ENCODE results near the gene TMPRSS2.
"Not testable (repeated sequence)": the region's sequence is repeated elsewhere in the genome, so short reads cannot be mapped to it uniquely, and the experiment has no call there.

Gene TMPRSS2

DNA sequence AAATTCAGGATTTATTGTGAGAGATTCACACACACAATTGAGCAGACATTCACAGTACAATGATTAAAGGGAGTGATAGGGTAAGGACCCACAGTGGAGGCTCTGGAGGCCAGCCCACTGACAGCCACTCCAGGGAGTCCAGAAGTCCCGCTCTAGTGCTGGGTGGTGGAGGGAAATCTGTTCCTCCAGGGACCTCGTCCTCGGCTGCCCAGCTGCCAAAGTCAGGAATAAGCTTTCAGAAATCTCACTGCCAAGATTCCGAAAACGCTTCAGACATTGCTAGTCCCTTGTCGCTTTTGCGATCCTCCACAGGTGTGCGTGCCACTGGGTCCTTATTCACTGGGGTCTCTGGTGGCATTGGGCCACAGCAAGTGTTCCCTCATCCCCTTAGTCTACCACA is 79.6 kb downstream of the TMPRSS2 start:
- in situ Hi-C loops (cut with MboI; ENCODE audit: low sequenced_read_pairs) = no loop called here

DNA sequence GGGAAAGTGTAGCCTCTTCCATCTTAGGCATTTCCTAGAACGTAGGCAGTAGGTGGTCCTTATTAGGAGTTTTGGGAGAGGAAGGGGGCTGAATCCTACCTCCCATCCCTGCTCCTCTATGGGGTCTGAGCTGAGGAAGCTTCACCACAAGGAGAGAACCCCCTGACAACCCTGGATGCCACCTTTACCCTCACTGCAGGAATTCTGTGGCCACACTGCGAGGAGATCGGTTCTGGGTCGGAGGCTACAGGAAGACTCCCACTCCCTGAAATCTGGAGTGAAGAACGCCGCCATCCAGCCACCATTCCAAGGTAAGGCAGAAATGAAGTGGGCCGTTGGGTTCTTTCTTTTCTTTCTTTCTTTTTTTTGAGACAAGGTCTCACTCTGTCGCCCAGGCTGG is 80.4 kb downstream of the TMPRSS2 start:
- in situ Hi-C loops (cut with MboI; ENCODE audit: low sequenced_read_pairs) = no loop called here

DNA sequence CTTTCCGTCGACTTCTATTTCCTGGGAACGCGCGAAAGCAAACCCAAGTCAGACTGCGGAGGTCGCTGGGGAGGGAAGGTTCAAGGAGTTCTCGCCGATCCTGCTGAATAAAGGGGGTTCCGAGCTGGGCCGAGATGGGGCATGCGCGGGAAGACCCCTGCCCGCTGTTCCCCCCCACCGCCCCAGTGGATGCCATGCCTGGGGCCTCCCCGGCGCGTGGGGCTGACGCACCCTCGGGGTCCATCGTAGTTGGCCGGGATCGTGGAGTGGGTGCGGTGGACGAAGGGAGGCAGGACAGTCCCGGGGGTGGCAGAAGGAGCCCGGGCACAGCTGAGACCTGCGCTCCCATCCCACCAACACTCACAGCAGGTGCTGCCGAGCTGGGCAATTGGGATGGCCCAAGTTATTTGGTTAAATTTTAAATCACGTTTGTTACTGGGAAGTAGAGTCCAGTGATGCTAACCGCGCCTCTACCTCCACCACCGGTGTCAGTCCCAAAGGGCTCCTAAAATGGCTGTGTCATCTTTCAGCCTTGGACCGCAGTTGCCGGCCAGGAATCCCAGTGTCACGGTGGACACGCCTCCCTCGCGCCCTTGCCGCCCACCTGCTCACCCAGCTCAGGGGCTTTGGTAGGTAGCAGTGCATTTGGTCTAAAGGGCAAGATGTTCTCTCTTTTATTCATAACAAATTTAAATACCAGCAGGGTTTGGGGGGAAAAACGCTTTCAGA is 81.1 kb downstream of the TMPRSS2 start:
- in situ Hi-C loops (cut with MboI; ENCODE audit: low sequenced_read_pairs) = no loop called here

DNA sequence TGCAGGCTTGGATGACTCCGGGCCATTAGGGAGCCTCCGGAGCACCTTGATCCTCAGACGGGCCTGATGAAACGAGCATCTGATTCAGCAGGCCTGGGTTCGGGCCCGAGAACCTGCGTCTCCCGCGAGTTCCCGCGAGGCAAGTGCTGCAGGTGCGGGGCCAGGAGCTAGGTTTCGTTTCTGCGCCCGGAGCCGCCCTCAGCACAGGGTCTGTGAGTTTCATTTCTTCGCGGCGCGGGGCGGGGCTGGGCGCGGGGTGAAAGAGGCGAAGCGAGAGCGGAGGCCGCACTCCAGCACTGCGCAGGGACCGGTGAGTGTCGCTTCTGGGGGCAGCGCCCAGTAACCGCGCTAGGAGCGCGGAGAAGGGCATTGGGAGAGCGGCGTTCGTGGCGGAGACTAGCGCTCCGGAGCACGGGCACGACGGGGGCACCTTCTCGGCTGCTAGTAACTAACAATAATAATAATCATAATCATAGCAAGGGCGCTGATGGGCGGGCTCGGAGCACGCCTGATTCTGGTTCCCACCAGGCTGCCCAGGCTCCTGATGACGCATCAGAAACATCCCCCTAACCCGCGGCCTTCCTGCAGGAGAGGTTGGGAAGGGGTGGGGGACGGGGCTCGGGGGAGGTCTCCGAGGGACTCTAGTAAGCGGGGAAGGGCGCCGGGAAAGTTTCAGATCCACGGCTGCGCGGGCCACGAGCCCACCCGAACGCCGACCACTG is 81.8 kb downstream of the TMPRSS2 start, which contains the start of gene MX1:
Gene MX1, plus strand, starts transcription at position 286 of the 722 bp plus-strand sequence. CDS start 5,832 bp downstream, outside the sequence.
- in situ Hi-C loops (cut with MboI; ENCODE audit: low sequenced_read_pairs) = no loop called here

DNA sequence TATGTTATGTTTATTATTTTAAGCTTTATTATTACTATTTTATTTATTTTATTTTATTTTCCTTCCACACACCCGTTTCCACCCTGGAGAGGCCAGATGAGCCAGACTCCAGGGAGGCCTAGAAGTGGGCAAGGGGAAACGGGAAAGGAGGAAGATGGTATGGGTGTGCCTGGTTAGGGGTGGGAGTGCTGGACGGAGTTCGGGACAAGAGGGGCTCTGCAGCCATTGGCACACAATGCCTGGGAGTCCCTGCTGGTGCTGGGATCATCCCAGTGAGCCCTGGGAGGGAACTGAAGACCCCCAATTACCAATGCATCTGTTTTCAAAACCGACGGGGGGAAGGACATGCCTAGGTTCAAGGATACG is 82.4 kb downstream of the TMPRSS2 start:
- in situ Hi-C loops (cut with MboI; ENCODE audit: low sequenced_read_pairs) = no loop called here

DNA sequence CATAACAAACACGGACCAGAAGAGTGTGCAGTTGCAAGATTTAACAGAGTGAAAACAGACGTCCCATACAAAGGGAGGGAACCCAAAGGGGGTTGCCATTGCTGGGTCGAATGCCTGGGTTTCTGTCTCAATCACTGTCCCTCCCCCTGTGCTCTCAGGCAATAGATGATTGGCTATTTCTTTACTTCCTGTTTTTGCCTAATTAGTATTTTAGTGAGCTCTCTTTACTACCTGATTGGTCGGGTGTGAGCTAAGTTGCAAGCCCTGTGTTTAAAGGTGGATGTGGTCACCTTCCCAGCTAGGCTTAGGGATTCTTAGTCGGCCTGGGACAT is 84.7 kb downstream of the TMPRSS2 start:
- in situ Hi-C loops (cut with MboI; ENCODE audit: low sequenced_read_pairs) = not testable (repeated sequence)

DNA sequence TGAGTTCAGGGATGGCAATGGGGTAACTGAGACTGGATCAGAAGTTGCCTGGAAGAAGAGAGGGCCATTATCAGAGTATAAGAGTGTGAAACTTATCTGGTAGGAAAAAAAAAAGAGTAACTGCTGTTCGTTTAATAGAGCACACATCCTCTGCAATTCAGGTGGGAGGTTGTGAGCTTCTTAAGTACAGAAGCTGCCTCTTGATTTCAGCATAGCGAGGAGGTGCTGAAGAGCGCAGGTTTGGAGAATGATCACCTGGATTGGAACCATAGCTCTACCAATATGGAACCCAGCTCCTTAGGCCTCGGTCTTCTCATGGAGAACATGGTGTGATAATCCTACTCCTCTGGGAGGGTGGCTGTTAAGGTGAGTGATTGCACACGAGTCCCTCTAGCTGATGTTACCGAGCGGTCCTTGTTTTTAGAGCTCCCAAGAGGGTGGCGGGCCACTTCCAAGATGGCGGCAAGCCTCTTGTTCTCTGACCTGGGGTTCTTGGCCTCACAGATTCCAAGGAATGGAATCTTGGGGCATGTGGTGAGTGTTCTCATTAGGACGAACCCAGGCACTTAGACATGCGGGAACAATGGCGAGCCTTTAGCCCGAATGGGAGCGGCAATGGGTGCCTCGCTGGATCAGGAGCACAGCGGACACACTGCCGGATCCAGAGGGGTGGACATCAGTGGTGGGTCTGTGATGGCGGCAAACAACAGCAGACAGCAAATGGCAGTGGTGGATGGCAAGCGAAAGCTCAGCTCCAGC is 85.2 kb downstream of the TMPRSS2 start:
- in situ Hi-C loops (cut with MboI; ENCODE audit: low sequenced_read_pairs) = no loop called here

DNA sequence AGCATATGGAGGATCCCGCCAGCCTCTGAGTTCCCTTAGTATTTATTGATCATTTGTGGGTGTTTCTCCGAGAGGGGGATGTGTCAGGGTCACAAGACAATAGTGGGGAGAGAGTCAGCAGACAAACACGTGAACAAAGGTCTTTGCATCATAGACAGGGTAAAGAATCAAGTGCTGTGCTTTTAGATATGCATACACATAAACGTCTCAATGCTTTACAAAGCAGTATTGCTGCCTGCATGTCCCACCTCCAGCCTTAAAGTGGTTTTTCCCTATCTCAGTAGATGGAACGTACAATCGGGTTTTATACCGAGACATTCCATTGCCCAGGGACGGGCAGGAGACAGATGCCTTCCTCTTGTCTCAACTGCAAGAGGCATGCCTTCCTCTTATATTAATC is 87.0 kb downstream of the TMPRSS2 start:
- in situ Hi-C loops (cut with MboI; ENCODE audit: low sequenced_read_pairs) = not testable (repeated sequence)

DNA sequence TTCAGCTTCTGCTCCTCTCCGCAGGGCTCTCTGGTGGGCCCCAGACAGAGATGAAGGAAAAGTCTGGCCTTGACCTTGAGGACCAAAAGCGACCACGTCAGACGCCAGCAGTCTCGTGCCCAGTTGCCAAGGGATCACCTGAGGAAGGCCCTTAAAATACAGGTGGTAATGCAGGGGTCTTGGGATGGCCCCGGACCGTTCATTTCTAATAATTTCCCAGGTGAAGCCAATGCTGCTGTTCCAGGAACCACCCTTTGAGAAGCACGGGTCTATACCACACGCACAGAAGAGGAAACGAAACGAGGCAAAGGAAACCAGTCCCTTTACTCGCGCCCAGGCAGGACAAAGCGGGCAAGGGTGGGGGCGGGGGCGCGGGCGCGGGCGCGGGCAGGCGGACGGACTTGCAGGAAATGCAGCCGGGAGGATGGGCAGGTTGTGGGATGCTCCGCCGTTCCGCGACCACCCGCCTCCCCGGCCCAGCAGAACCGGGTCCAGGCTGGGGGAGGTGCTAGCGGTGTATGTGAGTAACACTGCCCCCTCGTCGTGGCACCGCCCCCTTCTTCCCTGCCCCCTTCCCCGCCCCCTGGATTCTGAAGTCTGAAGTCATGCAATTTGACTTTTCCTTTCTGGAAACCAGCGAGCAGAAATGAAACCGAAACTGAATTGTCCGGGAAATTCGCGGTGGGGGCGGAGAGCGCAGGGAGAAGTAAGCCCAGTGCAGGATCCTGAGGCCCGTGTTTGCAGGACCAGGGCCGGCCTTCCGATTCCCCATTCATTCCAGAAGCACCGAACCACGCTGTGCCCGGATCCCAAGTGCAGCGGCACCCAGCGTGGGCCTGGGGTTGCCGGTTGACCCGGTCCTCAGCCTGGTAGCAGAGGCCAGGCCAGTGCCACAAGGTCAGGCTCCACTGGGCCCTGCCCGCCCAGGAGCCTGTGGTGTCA is 87.8 kb downstream of the TMPRSS2 start:
- in situ Hi-C loops (cut with MboI; ENCODE audit: low sequenced_read_pairs) = no loop called here

DNA sequence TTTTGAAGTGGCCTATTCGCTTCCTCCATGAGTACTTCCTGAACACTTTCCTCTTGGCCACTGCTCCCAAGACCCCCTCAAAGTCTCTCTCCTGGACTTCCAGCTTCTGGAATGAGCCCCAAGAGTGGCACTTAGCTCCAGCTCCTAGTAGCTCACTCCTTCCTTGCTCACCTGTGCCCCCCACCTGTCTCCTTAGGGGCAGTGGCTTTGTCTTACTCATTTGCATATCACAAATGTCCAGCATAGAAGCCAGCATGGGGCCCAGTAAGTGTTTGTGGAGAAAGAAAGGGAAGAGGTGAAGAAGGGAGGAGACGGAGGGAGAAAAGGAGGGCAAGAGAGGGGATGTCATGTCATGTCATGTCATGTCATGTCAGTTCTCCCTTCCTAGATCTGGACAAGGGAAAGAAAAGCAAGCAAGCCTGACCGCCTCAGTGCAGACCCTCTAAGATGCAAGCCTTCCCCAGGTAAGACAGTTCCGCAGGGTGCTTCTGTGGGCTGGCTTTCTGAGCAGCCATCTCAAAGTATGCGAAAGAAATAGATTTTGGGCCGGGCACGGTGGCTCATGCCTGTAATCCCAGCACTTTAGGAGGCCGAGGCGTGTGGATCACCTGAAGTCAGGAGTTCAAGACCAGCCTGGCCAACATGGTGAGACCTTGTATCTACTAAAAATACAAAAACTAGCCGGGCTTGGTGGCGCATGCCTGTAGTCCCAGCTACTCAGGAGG is 88.8 kb downstream of the TMPRSS2 start:
- in situ Hi-C loops (cut with MboI; ENCODE audit: low sequenced_read_pairs) = no loop called here

DNA sequence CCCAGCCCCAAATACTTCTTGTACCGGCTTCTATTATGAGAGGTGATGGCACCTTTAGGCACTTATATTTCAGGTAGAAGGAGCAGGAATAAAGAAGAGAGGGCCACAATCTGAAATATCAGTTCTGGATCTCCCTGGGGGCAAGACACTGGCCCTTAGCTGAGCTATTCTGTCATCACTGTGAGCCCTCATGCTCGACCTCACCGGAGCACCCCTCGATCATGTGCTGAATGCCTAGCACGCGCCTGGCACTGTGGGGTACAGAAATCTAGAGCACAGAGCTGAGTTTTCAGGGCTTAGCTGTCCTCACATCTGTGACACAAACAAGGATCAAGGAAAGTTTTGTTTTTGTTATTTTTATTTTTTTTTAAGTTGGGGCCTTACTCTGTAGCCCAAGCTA is 89.6 kb downstream of the TMPRSS2 start:
- in situ Hi-C loops (cut with MboI; ENCODE audit: low sequenced_read_pairs) = no loop called here

DNA sequence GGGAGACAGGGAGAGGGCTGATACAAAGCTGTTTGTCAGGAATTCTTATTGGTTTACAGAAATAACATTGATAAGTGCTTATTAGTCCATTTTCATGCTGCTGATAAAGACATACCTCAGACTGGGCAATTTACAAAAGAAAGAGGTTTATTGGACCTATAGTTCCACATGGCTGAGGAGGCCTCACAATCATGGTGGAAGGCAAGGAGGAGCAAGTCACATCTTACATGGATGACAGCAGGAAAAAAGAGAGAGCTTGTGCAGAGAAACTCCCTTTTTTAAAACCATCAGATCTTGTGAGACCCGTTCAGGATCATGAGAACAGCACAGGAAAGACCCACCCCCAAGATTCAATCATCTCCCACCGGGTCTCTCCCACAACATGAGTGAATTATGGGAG is 90.5 kb downstream of the TMPRSS2 start:
- in situ Hi-C loops (cut with MboI; ENCODE audit: low sequenced_read_pairs) = not testable (repeated sequence)
